Kidney epithelial cell (primary cell): Measurements from ENCODE around the gene NOXA1. TPM values are rescaled to one million over a fixed set of nuclear protein-coding genes. Genes with fewer than 3 reads are reported as not detected.

ENCODE experiments used
- DNase-seq: peaks from one replicate; pipeline ENCODE4 v3.0.0-alpha.2; 2010; ENCODE audit warnings: low read depth
- H3K27me3 ChIP-seq: 2 replicates; pipeline ENCODE4 v1.6.0; 2011; ENCODE audit warnings: low read length; ENCODE audit not compliant: control insufficient read depth, insufficient read depth
- H3K36me3 ChIP-seq: 2 replicates; pipeline ENCODE4 v1.5.1; 2011; ENCODE audit warnings: low read length; ENCODE audit not compliant: control insufficient read depth, insufficient read depth
- H3K4me3 ChIP-seq: 2 replicates; pipeline ENCODE4 v1.5.1; 2011; ENCODE audit warnings: low read depth, mild to moderate bottlenecking, control low read depth, low read length
- CTCF ChIP-seq: IDR thresholded peaks from 2 replicates; pipeline ENCODE4 v1.5.1; 2011; ENCODE audit warnings: mild to moderate bottlenecking, moderate library complexity, low read length, control low read depth, inconsistent platforms; ENCODE audit not compliant: insufficient read depth, poor library complexity, severe bottlenecking
- total RNA-seq: library from RNA; depleted of rRNA; stranded (reverse); fragments of >200 nt; gene quantifications from 2 replicates; pipeline ENCODE4 v1.2.3, GENCODE V29; 2015

The NOXA1 gene
- total RNA-seq, 1 donor from 2014 or later: 0.84 TPM

- no peak for TF ChIP-seq CTCF
- no peak for DNase-seq
- Histone ChIP-seq H3K36me3 (no peaks in the 10 kb centered on the region), H3K4me3 (no peak overlapping the region), H3K27me3 (peaks cover 5% of the 10 kb centered on the region)
Measured at GRCh38 chr9:137392232-137393007, 30.8 kb upstream of the NOXA1 start.

DNA sequence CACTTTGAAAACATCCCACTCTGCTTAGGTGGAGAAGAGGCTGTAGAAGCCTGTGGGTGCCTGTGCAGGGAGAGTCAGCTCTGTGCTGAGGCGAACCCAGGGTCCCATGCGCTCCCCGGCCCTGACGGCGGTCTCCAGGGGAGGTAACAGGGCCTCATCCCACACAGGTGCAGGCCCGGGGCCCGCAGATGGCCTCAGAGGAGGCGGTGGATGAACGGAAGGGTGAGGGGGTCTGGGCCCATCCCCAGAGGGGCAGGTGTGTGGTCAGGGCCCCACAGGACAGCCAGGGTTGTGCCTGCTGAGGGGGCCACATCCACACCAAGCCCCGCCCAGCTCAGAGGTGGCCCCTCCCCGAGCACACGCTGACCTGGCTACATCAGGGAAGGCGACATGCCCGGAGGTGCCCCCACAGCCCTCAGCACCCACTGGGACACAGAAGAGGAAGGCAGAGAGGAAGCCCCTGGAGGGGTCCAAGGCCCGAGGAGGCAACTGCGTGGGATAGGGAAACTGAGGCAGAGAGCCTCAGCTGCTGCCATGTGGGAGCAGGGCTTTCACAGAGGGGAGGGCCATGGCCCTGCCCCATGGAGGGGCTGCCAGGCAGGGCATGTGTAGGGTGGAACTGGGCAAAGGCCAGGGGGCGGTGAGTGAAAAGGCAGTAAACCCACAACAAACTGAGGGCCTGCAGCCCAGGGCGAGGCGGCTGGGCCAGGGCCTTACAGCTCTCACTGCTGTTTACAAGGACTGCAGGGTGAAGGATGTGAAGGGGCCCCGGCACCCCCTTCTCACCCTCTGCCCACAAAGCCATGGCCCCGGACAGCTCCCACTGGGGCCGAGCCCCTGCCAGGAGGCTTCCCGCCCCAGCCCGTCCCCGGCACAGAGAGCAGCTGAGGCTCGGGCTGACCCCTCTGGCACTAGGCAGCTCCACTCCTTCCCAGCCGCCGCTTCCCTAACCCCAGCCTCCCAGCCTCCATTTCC is 29.7 kb upstream of the NOXA1 start:
- TF ChIP-seq CTCF: no peak
- DNase-seq: no peak
- Histone ChIP-seq H3K4me3 (no peak overlapping the region), H3K27me3 (peaks cover 5% of the 10 kb centered on the region), H3K36me3 (no peaks in the 10 kb centered on the region)

DNA sequence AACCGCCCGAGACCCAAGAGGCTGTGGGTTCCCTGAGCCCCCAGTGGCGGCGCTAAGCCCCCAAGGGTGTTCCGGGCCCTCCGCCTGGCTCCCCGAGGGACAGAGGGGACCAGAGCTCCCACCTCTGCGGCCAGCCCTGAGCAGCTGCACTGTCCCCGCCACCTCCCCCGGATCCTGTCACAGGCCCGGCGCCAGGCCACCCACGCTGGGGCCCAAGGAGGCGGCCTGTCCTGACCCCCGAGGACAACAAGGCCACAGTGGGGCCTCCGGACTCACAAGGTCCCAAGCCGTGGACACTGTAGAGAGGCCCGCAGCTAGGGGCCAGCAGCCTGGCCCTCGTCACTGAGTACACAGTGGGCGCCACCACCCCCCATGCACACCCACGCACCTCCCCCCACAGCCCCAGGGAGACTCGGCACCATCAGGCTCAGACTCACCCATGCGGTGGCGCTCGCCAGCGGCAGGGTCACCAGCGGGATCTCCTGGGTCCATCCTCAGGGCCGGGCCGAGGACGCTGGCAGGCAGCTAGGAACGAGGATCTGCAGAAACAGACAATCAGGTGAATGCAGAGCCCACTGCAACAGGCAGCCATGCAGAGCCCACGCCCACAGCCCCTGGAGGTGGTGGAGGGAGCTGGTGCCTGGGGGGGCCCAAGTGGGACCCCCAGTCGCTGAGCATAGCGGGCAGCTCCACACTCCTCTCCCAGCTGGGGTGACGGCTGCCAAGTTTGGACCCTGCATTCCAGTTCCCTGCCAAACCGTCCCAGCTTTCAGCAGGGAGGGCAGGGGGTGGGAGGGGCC is 28.1 kb upstream of the NOXA1 start:
- TF ChIP-seq CTCF: no peak
- DNase-seq: no peak
- no peaks in the 10 kb centered on the region for H3K36me3 ChIP-seq
- H3K27me3 ChIP-seq: no peaks in the 10 kb centered on the region
- H3K4me3 ChIP-seq: no peak overlapping the region

DNA sequence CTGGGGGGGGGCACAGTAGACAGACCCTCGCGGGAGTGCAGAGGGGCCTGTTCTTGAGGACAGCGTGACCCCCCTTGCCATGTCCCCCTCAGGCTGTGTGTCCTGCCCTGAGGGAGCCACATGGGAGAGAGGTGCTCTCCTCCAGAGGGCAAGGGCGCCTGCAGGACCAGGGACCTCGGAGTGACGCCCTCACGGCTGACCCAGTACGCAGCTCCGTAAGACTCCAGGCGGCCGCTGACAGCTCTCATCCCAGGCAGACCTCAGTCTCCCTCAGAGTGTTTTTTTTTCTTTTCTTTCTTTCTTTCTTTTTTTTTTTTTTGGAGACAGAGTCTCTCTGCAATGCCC is 27.6 kb upstream of the NOXA1 start:
- TF ChIP-seq CTCF: no peak
- no peak overlapping the region for H3K4me3 ChIP-seq
- DNase-seq: no peak
- no peaks in the 10 kb centered on the region for H3K36me3 ChIP-seq
- no peaks in the 10 kb centered on the region for H3K27me3 ChIP-seq

GRCh38 chr9:137396227-137396626 is 27.0 kb upstream of the NOXA1 start:
- no peak overlapping the region for H3K4me3 ChIP-seq
- DNase-seq: no peak
- no peak for TF ChIP-seq CTCF
- no peaks in the 10 kb centered on the region for H3K27me3 ChIP-seq
- H3K36me3 ChIP-seq: no peaks in the 10 kb centered on the region
